Retina (tissue), 1 donor: ENCODE data around the gene KCNE3.
"Not testable (repeated sequence)": the region's sequence is repeated elsewhere in the genome, so short reads cannot be mapped to it uniquely, and the experiment has no call there.

Experiments used
- DNase-seq: peaks from one replicate; pipeline ENCODE4 v3.0.0-alpha.2; 2016

KCNE3 gene

GRCh38 chr11:74438681-74439080, 28.7 kb downstream of the KCNE3 start:
- DNase-seq: no peak

DNA sequence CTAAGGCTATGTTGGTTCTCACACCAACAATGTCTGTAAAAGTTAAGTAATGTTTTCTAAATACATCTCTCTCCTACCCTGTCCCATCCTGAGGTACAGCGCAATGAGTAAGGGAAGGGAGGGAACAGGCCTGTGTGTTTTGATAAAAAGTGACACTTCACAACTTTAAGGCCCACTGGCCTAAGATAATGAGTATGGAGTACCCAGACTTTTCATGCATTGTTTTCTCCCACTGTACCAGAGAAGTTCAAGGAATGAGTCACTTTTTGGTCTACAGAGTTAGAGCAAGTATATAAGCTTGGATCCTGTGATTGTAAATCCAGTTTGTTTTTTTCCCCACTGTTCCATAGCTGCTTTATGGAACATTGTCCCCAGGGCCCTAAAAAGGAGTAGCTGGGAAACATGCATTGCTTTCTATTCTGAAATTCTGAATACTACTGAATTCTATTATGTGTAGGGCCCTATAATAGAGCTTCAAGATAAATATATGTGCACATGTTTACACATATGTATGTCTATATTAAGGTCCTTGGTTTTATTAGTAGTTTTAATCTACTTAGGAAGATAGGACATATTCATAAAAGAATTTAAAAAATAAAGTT, 29.8 kb downstream of the KCNE3 start:
- DNase-seq: no peak

- DNase-seq: no peak
Observed at GRCh38 chr11:74434528-74434927, 32.8 kb downstream of the KCNE3 start.

- DNase-seq: no peak
Observed at GRCh38 chr11:74429205-74429604, 38.1 kb downstream of the KCNE3 start.

- DNase-seq: no peak
Observed at GRCh38 chr11:74427384-74427886, 39.9 kb downstream of the KCNE3 start.

- no peak for DNase-seq
Observed at GRCh38 chr11:74425100-74425499, 42.2 kb downstream of the KCNE3 start.

DNA sequence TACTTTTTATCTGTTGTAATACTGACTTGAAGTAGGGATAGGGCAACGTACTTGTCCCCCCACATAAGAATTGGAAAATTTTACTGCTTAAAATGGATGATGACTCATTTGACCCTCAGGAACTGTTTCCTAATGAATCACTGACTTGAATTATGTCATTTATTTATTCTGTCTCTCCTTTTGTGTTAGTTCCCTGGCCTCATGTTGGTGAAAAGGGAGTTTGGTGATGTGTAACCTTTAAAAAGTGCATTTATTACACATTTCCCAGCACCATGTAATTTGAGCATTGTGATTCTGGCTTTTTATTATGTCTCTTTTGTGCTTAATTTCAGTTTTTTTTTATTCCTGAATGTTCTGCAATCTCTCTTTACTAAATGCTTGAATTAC, 48.8 kb downstream of the KCNE3 start:
- no peak for DNase-seq

GRCh38 chr11:74417860-74418508, 49.4 kb downstream of the KCNE3 start:
- DNase-seq: no peak

DNA sequence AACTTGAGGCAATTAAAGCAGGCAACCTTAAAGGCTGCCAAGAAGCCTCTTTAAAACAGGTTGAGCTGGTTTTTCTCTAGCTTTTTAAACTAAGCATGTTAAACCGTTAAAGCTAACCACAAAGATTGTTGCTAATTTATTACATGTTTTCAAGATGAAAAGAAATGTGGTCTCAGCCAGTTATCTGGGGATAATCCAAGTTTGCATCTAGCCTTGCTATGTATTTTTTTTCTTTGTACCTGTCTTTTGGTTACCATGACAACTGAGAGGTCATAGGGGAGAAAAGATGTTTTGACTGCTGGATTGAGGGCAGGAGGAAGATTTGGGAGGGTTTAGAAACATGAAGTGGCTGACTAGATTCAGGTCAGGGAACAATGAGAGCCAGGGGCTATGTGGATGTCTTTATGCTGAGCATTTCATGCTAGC, 50.0 kb downstream of the KCNE3 start:
- DNase-seq: no peak

GRCh38 chr11:74416974-74417373, 50.4 kb downstream of the KCNE3 start:
- not testable (repeated sequence) for DNase-seq

- DNase-seq: no peak
Observed at GRCh38 chr11:74412733-74413359, 54.5 kb downstream of the KCNE3 start.

DNA sequence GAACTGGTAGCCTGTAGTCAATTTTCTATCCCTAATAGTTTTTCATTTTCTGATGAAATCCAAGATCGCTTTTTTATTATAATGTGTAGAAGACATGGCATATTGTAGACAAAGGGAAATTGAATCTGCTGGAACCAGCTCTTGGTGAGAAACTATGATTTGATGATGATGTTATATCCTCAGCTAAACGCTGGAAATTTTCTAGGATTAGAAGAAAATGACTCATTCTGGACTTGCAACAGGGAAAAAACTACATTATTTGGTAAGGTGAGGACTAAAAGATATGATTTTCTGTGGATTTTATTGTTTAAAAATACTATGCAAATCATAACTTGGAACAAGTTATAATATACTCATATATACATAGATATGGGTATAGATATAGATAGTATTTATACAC, 55.0 kb downstream of the KCNE3 start:
- no peak for DNase-seq

GRCh38 chr11:74409633-74410032, 57.7 kb downstream of the KCNE3 start:
- DNase-seq: no peak
